Neural cell (in vitro differentiated cells): ENCODE measurements around the gene TEX9.

Experiments used
- CTCF ChIP-seq: fragments of 450-650 bp; IDR thresholded peaks from 2 replicates; pipeline ENCODE4 v1.5.1; 2014; ENCODE audit warnings: antibody characterized with exemption, mild to moderate bottlenecking, moderate library complexity; ENCODE audit not compliant: poor library complexity, severe bottlenecking
- EP300 ChIP-seq: fragments of 450-650 bp; conservative IDR thresholded peaks from 2 replicates; pipeline ENCODE4 v1.6.1; 2014; ENCODE audit warnings: antibody characterized with exemption, mild to moderate bottlenecking, moderate library complexity; ENCODE audit not compliant: poor library complexity, severe bottlenecking
- EZH2 ChIP-seq: fragments of 200-600, 300-800 bp; shearing (Covaris generic), sonication (generic); IDR thresholded peaks from 2 replicates; pipeline ENCODE4 v1.6.1; 2014; ENCODE audit warnings: antibody characterized with exemption, low read length, borderline replicate concordance, mild to moderate bottlenecking; ENCODE audit not compliant: insufficient read depth, poor library complexity, severe bottlenecking

- no peak for TF ChIP-seq CTCF
- no peak for TF ChIP-seq EZH2
- TF ChIP-seq EP300 = no peak
Observed at GRCh38 chr15:56393277-56393676, 28.1 kb downstream of the TEX9 start.
